GM21447 (cell line): Measurements from ENCODE around the gene TREML4.

Experiments used
- ATAC-seq: cut with Tn5 transposase; IDR thresholded peaks from one replicate; pipeline ENCODE4 v1.9.1; 2021; ENCODE audit not compliant: unreplicated experiment

The TREML4 gene

DNA sequence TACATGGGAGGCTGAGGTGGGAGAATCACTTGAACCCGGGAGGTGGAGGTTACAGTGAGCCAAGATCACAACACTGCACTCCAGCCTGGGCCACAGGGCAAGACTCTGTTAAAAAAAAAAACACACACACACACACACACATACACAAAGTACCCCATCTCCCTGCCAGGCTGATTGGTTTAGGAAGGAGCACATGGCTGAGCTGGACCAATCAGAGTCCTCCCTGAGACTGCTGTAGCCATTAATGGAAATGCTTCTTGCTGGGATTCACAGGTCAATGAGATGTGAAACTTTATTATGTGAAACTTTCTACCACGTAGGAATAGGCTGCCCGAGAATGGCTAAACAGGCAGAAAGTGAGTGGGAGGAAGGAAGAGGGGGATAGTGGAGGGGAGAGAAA is 55.5 kb downstream of the TREML4 start:
- no peak for ATAC-seq

DNA sequence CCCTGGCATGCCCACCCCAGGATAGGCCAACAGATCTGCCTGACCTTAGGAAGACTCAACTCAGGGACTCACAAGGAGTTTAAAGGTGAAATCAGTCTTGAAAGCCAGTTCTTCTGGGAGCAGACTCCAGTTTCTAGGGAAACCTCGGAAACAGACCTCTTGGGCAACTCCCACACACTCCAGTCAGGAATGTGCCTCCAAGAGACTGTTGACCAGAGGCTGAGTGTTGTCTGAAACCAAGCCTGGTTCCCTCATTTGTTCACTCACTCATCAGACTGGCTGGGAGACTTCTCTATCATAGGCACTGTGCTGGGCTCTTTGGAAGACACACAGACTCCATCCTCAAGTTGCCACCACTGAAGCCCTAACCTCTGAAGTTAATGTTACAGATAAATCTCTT is 56.6 kb downstream of the TREML4 start:
- no peak for ATAC-seq

DNA sequence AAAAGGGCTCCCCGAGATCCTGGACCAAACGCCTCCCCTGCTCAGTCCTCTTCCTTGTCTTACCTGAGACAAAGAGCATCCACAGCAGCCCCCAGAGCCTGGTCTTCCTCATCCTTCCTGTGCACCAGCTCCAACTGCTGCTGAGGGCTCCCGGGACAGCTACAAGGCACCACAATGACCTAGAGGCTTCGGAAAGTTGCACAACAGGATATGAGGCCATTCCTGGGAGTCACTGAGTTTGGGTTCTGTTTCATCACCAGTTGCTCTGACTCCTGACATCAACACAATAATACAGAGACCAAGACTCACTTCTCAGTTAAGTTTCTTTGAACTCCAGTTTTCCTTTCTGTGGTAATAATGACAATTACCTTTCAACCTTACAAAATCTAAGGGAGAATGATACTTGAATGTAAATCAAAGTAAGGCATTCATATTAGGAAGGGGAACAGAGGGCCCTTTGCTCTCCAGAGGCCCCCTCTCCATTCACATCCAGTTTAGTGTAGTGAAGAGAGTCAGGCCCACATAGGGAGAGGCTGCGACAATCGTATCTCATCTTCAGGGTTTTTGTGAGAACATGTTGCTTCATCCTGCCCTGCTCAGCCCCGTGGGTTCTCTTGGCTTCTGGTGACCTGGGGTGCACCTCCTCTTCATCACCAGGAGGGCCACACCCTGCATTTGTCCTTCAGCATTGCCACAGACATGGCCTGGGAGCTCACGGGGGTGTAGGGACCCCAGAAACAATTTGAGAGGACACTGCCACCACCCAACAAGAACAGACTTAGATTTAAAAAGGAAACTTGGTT is 58.6 kb downstream of the TREML4 start, which contains the start of gene TREM1:
Gene TREM1 (minus strand): TSS at position 139 of the 803 bp plus-strand sequence. CDS start 27 bp downstream, at position 112.
- no peak for ATAC-seq

- peak; percentile 51 for ATAC-seq
Measured at GRCh38 chr6:41288030-41288753, 60.0 kb downstream of the TREML4 start.
